SK-N-SH (cell line): ENCODE measurements around the gene GRM7. TPM values are rescaled to one million over a fixed set of nuclear protein-coding genes. Genes with fewer than 3 reads are reported as not detected.

Experiments
- CTCF ChIA-PET: fragments of 300-600, 350-600 bp; formaldehyde crosslinking; extraction: SDS; loops from one replicate; lab custom pipeline; 2021; lab: Yijun Ruan, JAX
- POLR2A ChIA-PET: fragments of 350-600 bp; sonication (Branson Sonifier 250); formaldehyde crosslinking; extraction: SDS; loops from one replicate; lab custom pipeline; 2020; ENCODE audit warnings: antibody characterized with exemption, inconsistent platforms; lab: Yijun Ruan, JAX
- DNase-seq: peaks from one replicate; pipeline ENCODE4 v3.0.0; 2012
- H2AFZ ChIP-seq: fragments of 200-600 bp; sonication (generic); 2 replicates; pipeline ENCODE4 v1.8.1; 2016; ENCODE audit warnings: antibody characterized with exemption, mild to moderate bottlenecking, low read depth
- H3F3A ChIP-seq: fragments of 200-600 bp; sonication (generic); replicated peaks from 2 replicates; pipeline ENCODE3; 2016; ENCODE audit warnings: antibody characterized with exemption, mild to moderate bottlenecking; ENCODE audit not compliant: insufficient read depth
- H3K27ac ChIP-seq, 2 experiments: fragments of 200-500 bp in 1 of 2; fragments of 200-600 bp in 1 of 2; sonication (Bioruptor generic) in 1 of 2; sonication (generic), shearing (Covaris generic) in 1 of 2; 2 replicates each; pipeline versions ENCODE4 v1.5.1 to v1.6.1; 2014 to 2016; ENCODE audit warnings: low read depth in 2 of 2, inconsistent platforms in 1 of 2, low read length in 1 of 2, mild to moderate bottlenecking in 1 of 2, mixed read lengths in 1 of 2
- H3K27me3 ChIP-seq: fragments of 200-600 bp; sonication (generic), shearing (Covaris generic); 2 replicates; pipeline ENCODE4 v1.6.1; 2016; ENCODE audit warnings: mixed run types; ENCODE audit not compliant: insufficient read depth
- H3K36me3 ChIP-seq, 2 experiments: fragments of 200-500 bp in 1 of 2; fragments of 200-600 bp in 1 of 2; sonication (Bioruptor generic) in 1 of 2; sonication (generic) in 1 of 2; replicated peaks in 1 of 2; 2 replicates each; pipeline versions ENCODE3 to v1.5.1; 2014 to 2016; ENCODE audit warnings: low read length in 1 of 2, mild to moderate bottlenecking in 1 of 2; ENCODE audit not compliant: insufficient read depth in 2 of 2, control insufficient read depth in 1 of 2
- H3K4me1 ChIP-seq, 2 experiments: fragments of 200-500 bp in 1 of 2; fragments of 200-600 bp in 1 of 2; sonication (Bioruptor generic) in 1 of 2; sonication (generic), shearing (Covaris generic) in 1 of 2; 2 replicates each; pipeline versions ENCODE4 v1.5.1 to v1.6.1; 2014 to 2016; ENCODE audit warnings: low read depth in 1 of 2, low read length in 1 of 2, mixed run types in 1 of 2; ENCODE audit not compliant: insufficient read depth in 2 of 2, control insufficient read depth in 1 of 2
- H3K4me2 ChIP-seq: fragments of 200-600 bp; sonication (generic), shearing (Covaris generic); 2 replicates; pipeline ENCODE4 v1.6.1; 2017; ENCODE audit warnings: mixed run types
- H3K4me3 ChIP-seq, 2 experiments: fragments of 200-500 bp in 1 of 2; fragments of 200-600 bp in 1 of 2; sonication (Bioruptor generic) in 1 of 2; sonication (generic), shearing (Covaris generic) in 1 of 2; 2 replicates each; pipeline versions ENCODE4 v1.5.1 to v1.8.1; 2014 to 2016; ENCODE audit warnings: low read depth in 2 of 2, inconsistent platforms in 1 of 2, low read length in 1 of 2, mild to moderate bottlenecking in 1 of 2, mixed read lengths in 1 of 2, moderate library complexity in 1 of 2
- H3K79me2 ChIP-seq: fragments of 200-600 bp; sonication (generic); 2 replicates; pipeline ENCODE4 v1.8.1; 2017; ENCODE audit warnings: mild to moderate bottlenecking; ENCODE audit not compliant: insufficient read depth
- H3K9ac ChIP-seq: fragments of 200-600 bp; sonication (generic); 2 replicates; pipeline ENCODE4 v1.6.1; 2017; ENCODE audit warnings: mixed run types
- H3K9me2 ChIP-seq: fragments of 200-600 bp; sonication (generic); 2 replicates; pipeline ENCODE4 v1.6.1; 2017; ENCODE audit warnings: mixed run types
- H3K9me3 ChIP-seq: fragments of 200-600 bp; sonication (generic); 2 replicates; pipeline ENCODE4 v1.6.1; 2017; ENCODE audit warnings: mixed run types, mild to moderate bottlenecking, moderate library complexity
- H4K20me1 ChIP-seq: fragments of 200-600 bp; sonication (generic); 2 replicates; pipeline ENCODE4 v1.6.1; 2017; ENCODE audit warnings: mild to moderate bottlenecking, mixed run types; ENCODE audit not compliant: insufficient read depth
- CHD2 ChIP-seq: fragments of 150-350 bp; IDR thresholded peaks from 2 replicates; pipeline ENCODE4 v1.6.1; 2018; ENCODE audit warnings: low read length; ENCODE audit not compliant: partially characterized antibody
- CTCF ChIP-seq: fragments of 200-600 bp; sonication (generic); IDR thresholded peaks from 2 replicates; pipeline ENCODE4 v1.6.1; 2017; ENCODE audit warnings: antibody characterized with exemption, mild to moderate bottlenecking, moderate library complexity
- EZH2phosphoT487 ChIP-seq: fragments of 200-600 bp; sonication (generic); IDR thresholded peaks from 2 replicates; pipeline ENCODE4 v1.6.1; 2017; ENCODE audit warnings: low read depth, mixed run types, mild to moderate bottlenecking, antibody characterized with exemption, moderate library complexity, borderline replicate concordance
- FOSL2 ChIP-seq: IDR thresholded peaks from 2 replicates; pipeline ENCODE4 v1.4.0; 2012; ENCODE audit warnings: low read depth, mild to moderate bottlenecking, moderate library complexity, borderline replicate concordance
- FOXJ3 ChIP-seq: sonication (generic); formaldehyde crosslinking; IDR thresholded peaks from 2 replicates; pipeline ENCODE4 v1.5.1; 2020; ENCODE audit warnings: mild to moderate bottlenecking, missing genetic modification reagents
- FOXM1 ChIP-seq: IDR thresholded peaks from 2 replicates; pipeline ENCODE4 v1.4.0; 2012; ENCODE audit warnings: low read depth, mild to moderate bottlenecking
- GATA2 ChIP-seq: sonication (generic); formaldehyde crosslinking; IDR thresholded peaks from 2 replicates; pipeline ENCODE4 v1.5.0; 2020; ENCODE audit warnings: mild to moderate bottlenecking, missing genetic modification reagents
- JUND ChIP-seq: IDR thresholded peaks from 2 replicates; pipeline ENCODE4 v1.4.0; 2012
- MEF2A ChIP-seq: IDR thresholded peaks from 2 replicates; pipeline ENCODE4 v1.4.0; 2012; ENCODE audit warnings: low read depth, borderline replicate concordance
- MXI1 ChIP-seq: IDR thresholded peaks from 2 replicates; pipeline ENCODE4 v1.6.1; 2012; ENCODE audit warnings: mild to moderate bottlenecking, low read depth, low read length, improper control_type of control experiment
- NFIC ChIP-seq: IDR thresholded peaks from 2 replicates; pipeline ENCODE4 v1.4.0; 2012; ENCODE audit warnings: borderline replicate concordance
- PBX3 ChIP-seq: IDR thresholded peaks from 2 replicates; pipeline ENCODE4; 2012
- POLR2AphosphoS5 ChIP-seq: IDR thresholded peaks from 2 replicates; pipeline ENCODE4 v1.6.1; 2012; ENCODE audit warnings: low read depth, low read length
- REST ChIP-seq: IDR thresholded peaks from 2 replicates; pipeline ENCODE4 v1.6.1; 2012; ENCODE audit warnings: mild to moderate bottlenecking, low read depth, low read length, moderate library complexity
- RXRA ChIP-seq: IDR thresholded peaks from 2 replicates; pipeline ENCODE4 v1.4.0; 2012; ENCODE audit warnings: low read depth, mild to moderate bottlenecking, borderline replicate concordance
- TCF12 ChIP-seq: IDR thresholded peaks from 2 replicates; pipeline ENCODE4 v1.4.0; 2012
- USF2 ChIP-seq: fragments of 150-350 bp; IDR thresholded peaks from 2 replicates; pipeline ENCODE4 v1.6.1; 2017; ENCODE audit warnings: antibody characterized with exemption, low read length, low read depth, borderline replicate concordance
- YY1 ChIP-seq: IDR thresholded peaks from 2 replicates; pipeline ENCODE4 v1.4.0; 2012; ENCODE audit warnings: low read depth, mild to moderate bottlenecking
- ZBTB33 ChIP-seq: IDR thresholded peaks from 2 replicates; pipeline ENCODE4 v1.4.0; 2012; ENCODE audit warnings: low read depth, borderline replicate concordance
- WGBS: methylation state at CpG from one replicate; pipeline ENCODE4 v1.1.6; 2017; ENCODE audit warnings: low lambda C conversion rate; 5-methylcytosine and 5-hydroxymethylcytosine counted together
- polyA plus RNA-seq, 3 experiments: library from polyadenylated mRNA; depleted of rRNA; stranded (reverse); fragments of >200 nt; gene quantifications; 2 replicates each; pipeline ENCODE4 v1.2.3, GENCODE V29; 2012

Gene GRM7
- polyA plus RNA-seq, 1 of the 3 experiments (the other 2 are of a cell fraction): 0.03 TPM

GRCh38 chr3:7188551-7188950 is 327.6 kb downstream of the GRM7 start:
- H3F3A ChIP-seq: no peaks in the 10 kb centered on the region
- no peak overlapping the region for H3K9ac ChIP-seq
- no peaks in the 10 kb centered on the region for H3K27me3 ChIP-seq
- TF ChIP-seq MXI1 (no peak), ZBTB33 (no peak), FOSL2 (no peak), GATA2 (no peak), POLR2AphosphoS5 (no peak), NFIC (no peak), CTCF (no peak), PBX3 (no peak), EZH2phosphoT487 (no peak), FOXM1 (no peak), JUND (no peak), TCF12 (no peak)
- H3K36me3 ChIP-seq: no peaks in the 10 kb centered on the region
- no peak for DNase-seq
- H3K4me3 ChIP-seq: no peak overlapping the region
- WGBS: 36% methylated on average over 1 of the region's 1 CpG
- H3K9me3 ChIP-seq: peaks cover 5% of the 10 kb centered on the region
- H2AFZ ChIP-seq: no peak overlapping the region
- no peak overlapping the region for H3K4me2 ChIP-seq
- H3K4me1 ChIP-seq: no peaks in the 10 kb centered on the region
- ChIA-PET POLR2A (no interaction called here), CTCF (no interaction called here)
- no peaks in the 10 kb centered on the region for H3K79me2 ChIP-seq
- H3K9me2 ChIP-seq: no peaks in the 10 kb centered on the region
- no peaks in the 10 kb centered on the region for H4K20me1 ChIP-seq
- H3K27ac ChIP-seq: no peak overlapping the region

GRCh38 chr3:7190095-7190494 is 329.2 kb downstream of the GRM7 start:
- H3K27me3 ChIP-seq: no peaks in the 10 kb centered on the region
- H3K27ac ChIP-seq: no peak overlapping the region
- H3K9ac ChIP-seq: no peak overlapping the region
- H3K4me2 ChIP-seq: no peak overlapping the region
- no peak overlapping the region for H2AFZ ChIP-seq
- H3K79me2 ChIP-seq: no peaks in the 10 kb centered on the region
- H3K9me2 ChIP-seq: no peaks in the 10 kb centered on the region
- CTCF ChIA-PET: no interaction called here
- DNase-seq: no peak
- H3K4me1 ChIP-seq: no peaks in the 10 kb centered on the region; a peak in 1 of 4 replicates
- H3K36me3 ChIP-seq: no peaks in the 10 kb centered on the region
- no peak overlapping the region for H3K4me3 ChIP-seq
- H4K20me1 ChIP-seq: no peaks in the 10 kb centered on the region
- no peaks in the 10 kb centered on the region for H3F3A ChIP-seq
- peaks cover 5% of the 10 kb centered on the region; the same call in 1 of the 2 replicates for H3K9me3 ChIP-seq
- WGBS: 73% methylated on average over 4 of the region's 4 CpGs
- POLR2A ChIA-PET: no interaction called here
- no peak for TF ChIP-seq MEF2A
- no peak for TF ChIP-seq FOXJ3
- TF ChIP-seq REST: no peak
- TF ChIP-seq TCF12: no peak
- TF ChIP-seq POLR2AphosphoS5: no peak
- TF ChIP-seq RXRA: no peak
- no peak for TF ChIP-seq CHD2
- no peak for TF ChIP-seq YY1
- TF ChIP-seq USF2: no peak
